Activated B cell treated with CpG ODN at 0.5 μM for 24 hours (primary cell): ENCODE data around the gene ZDHHC5. TPM values are rescaled to one million over a fixed set of nuclear protein-coding genes. Genes with fewer than 3 reads are reported as not detected.

Experiments used
- ATAC-seq: fragments of 200-7000 bp; cut with Tn5 transposase; one replicate; pipeline ENCODE4 v1.10.0; 2021; ENCODE audit warnings: low read depth, mild to moderate bottlenecking, moderate library complexity
- CTCF ChIA-PET: fragments of 350-600 bp; sonication (Branson Sonifier 250); formaldehyde crosslinking; loops from one replicate; lab custom pipeline; 2021; ENCODE audit warnings: antibody characterized with exemption; lab: Charles Lee
- POLR2A ChIA-PET: fragments of 350-600 bp; sonication (Branson Sonifier 250); formaldehyde crosslinking; loops from one replicate; lab custom pipeline; 2021; ENCODE audit warnings: antibody characterized with exemption; lab: Charles Lee
- DNase-seq: peaks from one replicate; pipeline ENCODE4 v3.0.0; 2022
- H3K27ac Mint-ChIP-seq: one replicate; pipeline ENCODE4 v1.8.0; 2020; ENCODE audit warnings: mixed read lengths
- H3K27me3 Mint-ChIP-seq: one replicate; pipeline ENCODE4 v1.8.0; 2021; ENCODE audit warnings: mixed read lengths
- H3K36me3 Mint-ChIP-seq: one replicate; pipeline ENCODE4 v1.8.0; 2021; ENCODE audit warnings: low read depth, mixed read lengths
- H3K4me1 Mint-ChIP-seq: one replicate; pipeline ENCODE4 v1.8.0; 2021; ENCODE audit warnings: mixed read lengths
- H3K4me3 Mint-ChIP-seq: one replicate; pipeline ENCODE4 v1.8.0; 2020; ENCODE audit warnings: mild to moderate bottlenecking, mixed read lengths
- H3K9me3 Mint-ChIP-seq: one replicate; pipeline ENCODE4 v1.8.0; 2020; ENCODE audit warnings: mixed read lengths
- CTCF ChIP-seq: fragments of 200-600 bp; IDR thresholded peaks from one replicate; pipeline ENCODE4 v1.8.0; 2022; ENCODE audit warnings: antibody characterized with exemption, mild to moderate bottlenecking
- intact Hi-C: fragments of 100-400 bp; cut with micrococcal nuclease; formaldehyde crosslinking; loops from one replicate; pipeline ENCODE4 v1.15.1; 2024
- total RNA-seq: library from RNA; stranded (reverse); gene quantifications from 2 replicates; pipeline ENCODE4 v1.2.3, GENCODE V29; 2022

Gene ZDHHC5
- total RNA-seq, 1 donor from 2014 or later = 60.7 TPM

- no peaks in the 10 kb centered on the region for H3K36me3 Mint-ChIP-seq
- no peak for TF ChIP-seq CTCF
- H3K27ac Mint-ChIP-seq = no peak overlapping the region
- POLR2A ChIA-PET = interaction anchor here (0.5 kb wide), 1 partner anchor 20 kb away, joined by 6 read pairs; no protein-coding TSS in a partner anchor
- ATAC-seq (no peak), DNase-seq (no peak)
- no peaks in the 10 kb centered on the region for H3K9me3 Mint-ChIP-seq
- CTCF ChIA-PET = interaction anchor here (0.9 to 1.7 kb wide), 5 partner anchors 80 to 302 kb away, joined by 3 to 7 read pairs (median 3); partner anchors contain the start of gene UBE2L6
- H3K27me3 Mint-ChIP-seq = peaks cover 72% of the 10 kb centered on the region
- H3K4me3 Mint-ChIP-seq = no peak overlapping the region
- intact Hi-C loops = no loop called here
- peaks cover 37% of the 10 kb centered on the region for H3K4me1 Mint-ChIP-seq
Measured at GRCh38 chr11:57647372-57647771, 20.5 kb upstream of the ZDHHC5 start.

GRCh38 chr11:57647960-57648800 is 19.7 kb upstream of the ZDHHC5 start:
- intact Hi-C loops = no loop called here

GRCh38 chr11:57648801-57649735 is 18.8 kb upstream of the ZDHHC5 start:
- TF ChIP-seq CTCF = no peak
- peaks cover 64% of the 10 kb centered on the region for H3K27me3 Mint-ChIP-seq
- H3K27ac Mint-ChIP-seq = no peak overlapping the region
- DNase-seq (no peak), ATAC-seq (no peak)
- peaks cover 37% of the 10 kb centered on the region for H3K4me1 Mint-ChIP-seq
- peak overlapping the region; percentile 39 for H3K4me3 Mint-ChIP-seq
- CTCF ChIA-PET = interaction anchor here (1.0 to 1.4 kb wide), 3 partner anchors 10 to 303 kb away, joined by 3 to 4 read pairs (median 4); no protein-coding TSS in a partner anchor
- H3K36me3 Mint-ChIP-seq = no peaks in the 10 kb centered on the region
- no peaks in the 10 kb centered on the region for H3K9me3 Mint-ChIP-seq
- POLR2A ChIA-PET = interaction anchor here (0.6 kb wide), 2 partner anchors 125 to 171 kb away, joined by 3 read pairs; no protein-coding TSS in a partner anchor
- intact Hi-C loops = no loop called here

More at GRCh38 chr11:57647960-57648800, 19.7 kb upstream of the ZDHHC5 start:
- no peaks in the 10 kb centered on the region for H3K9me3 Mint-ChIP-seq
- ATAC-seq (no peak), DNase-seq (no peak)
- no peaks in the 10 kb centered on the region for H3K36me3 Mint-ChIP-seq
- H3K27me3 Mint-ChIP-seq = peaks cover 68% of the 10 kb centered on the region
- CTCF ChIA-PET = interaction anchor here (1.0 to 1.4 kb wide), 4 partner anchors 9 to 303 kb away, joined by 3 to 4 read pairs (median 4); no protein-coding TSS in a partner anchor
- POLR2A ChIA-PET = interaction anchor here (0.5 kb wide), 1 partner anchor 124 kb away, joined by 3 read pairs; no protein-coding TSS in a partner anchor
- H3K27ac Mint-ChIP-seq = no peak overlapping the region
- peaks cover 37% of the 10 kb centered on the region for H3K4me1 Mint-ChIP-seq
- no peak for TF ChIP-seq CTCF
- H3K4me3 Mint-ChIP-seq = peak overlapping the region; percentile 8

GRCh38 chr11:57649826-57650738 is 17.8 kb upstream of the ZDHHC5 start, which contains the start of gene YPEL4:
TSS of gene YPEL4 (minus strand) at chr11:57649912. CDS start at chr11:57647107, 2,805 bp downstream.
- CTCF ChIA-PET = interaction anchor here (1.4 kb wide), 1 partner anchor 304 kb away, joined by 4 read pairs; no protein-coding TSS in a partner anchor
- TF ChIP-seq CTCF = no peak
- Mint-ChIP-seq H3K27me3 (peaks cover 57% of the 10 kb centered on the region), H3K36me3 (no peaks in the 10 kb centered on the region), H3K4me3 (peak within 1 kb of the TSS; percentile 39), H3K9me3 (no peaks in the 10 kb centered on the region), H3K27ac (no peak within 1 kb of the TSS), H3K4me1 (peaks cover 37% of the 10 kb centered on the region)
- POLR2A ChIA-PET = interaction anchor here (0.6 kb wide), 1 partner anchor 172 kb away, joined by 3 read pairs; no protein-coding TSS in a partner anchor
- DNase-seq (no peak), ATAC-seq (peak; percentile 71)
- intact Hi-C loops = no loop called here
